Measurements from ENCODE around the gene RPAP2. TPM values are rescaled to one million over a fixed set of nuclear protein-coding genes. Genes with fewer than 3 reads are reported as not detected.
"Not testable (repeated sequence)": the region's sequence is repeated elsewhere in the genome, so short reads cannot be mapped to it uniquely, and the experiment has no call there.

Gene RPAP2
- total RNA-seq, 4 donors from 2014 or later = 5.8 to 13.0 (median 10.3) TPM

DNA sequence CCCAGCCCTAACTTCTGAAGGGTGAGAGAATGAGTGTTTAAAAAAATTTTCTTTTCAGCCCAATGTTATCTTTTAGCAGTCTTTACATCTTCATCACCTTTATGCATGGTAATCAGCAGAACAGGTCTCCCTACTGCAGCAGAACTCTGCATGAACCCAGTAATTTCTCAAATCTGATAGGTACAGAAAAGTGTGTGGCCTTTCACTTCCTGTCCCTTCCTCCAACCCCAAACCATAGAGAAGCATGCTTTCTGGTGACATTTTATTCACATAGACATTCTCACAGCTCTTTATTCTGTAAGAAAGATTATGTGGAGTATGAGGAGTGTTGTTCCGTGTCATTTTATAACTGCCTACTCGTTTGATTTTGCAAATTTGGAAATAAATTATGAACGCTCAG is 68.6 kb downstream of the RPAP2 start:
- peaks cover 0 to 12% (median 0%) of the 10 kb centered on the region in 3 donors for H3K36me3 ChIP-seq
- TF ChIP-seq POLR2A (IDR thresholded peaks at IDR 0.05) = no peak
- TF ChIP-seq CTCF (IDR thresholded peaks at IDR 0.05) = no peak
- H3K4me3 ChIP-seq = no peak overlapping the region
- H3K9me3 ChIP-seq = no peaks in the 10 kb centered on the region
- no peak overlapping the region for H3K27ac ChIP-seq
- no peaks in the 10 kb centered on the region for H3K27me3 ChIP-seq
- no peak for DNase-seq
- no peaks in the 10 kb centered on the region for H3K4me1 ChIP-seq

GRCh38 chr1:92372164-92372563 is 73.3 kb downstream of the RPAP2 start:
- no peak overlapping the region for H3K4me3 ChIP-seq
- no peaks in the 10 kb centered on the region for H3K27me3 ChIP-seq
- no peaks in the 10 kb centered on the region for H3K4me1 ChIP-seq
- no peak for DNase-seq
- H3K36me3 ChIP-seq = peaks cover 0 to 12% (median 0%) of the 10 kb centered on the region in 3 donors
- no peak overlapping the region for H3K27ac ChIP-seq
- H3K9me3 ChIP-seq = no peaks in the 10 kb centered on the region
- TF ChIP-seq POLR2A (IDR thresholded peaks at IDR 0.05) (no peak), CTCF (IDR thresholded peaks at IDR 0.05) (no peak)

DNA sequence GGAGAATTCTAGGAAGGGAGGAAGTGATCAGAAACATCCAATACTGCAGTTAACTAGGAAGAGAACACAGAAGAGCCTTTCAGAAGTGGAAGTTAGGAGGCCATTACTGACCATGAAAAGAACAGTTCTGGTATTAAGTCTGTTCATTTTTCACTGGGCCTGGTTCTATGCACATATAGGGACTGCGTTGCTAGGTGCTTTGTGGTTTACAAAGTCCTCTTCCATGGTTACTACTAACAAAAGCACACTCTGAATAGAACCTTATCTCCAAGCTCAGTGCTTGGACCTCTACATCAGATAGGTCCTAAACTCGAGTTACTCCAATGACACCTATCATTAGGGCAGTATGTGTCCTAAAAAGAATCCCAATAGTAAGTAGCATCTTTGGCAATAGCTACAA is 75.4 kb downstream of the RPAP2 start:
- H3K9me3 ChIP-seq = no peaks in the 10 kb centered on the region
- H3K4me3 ChIP-seq = no peak overlapping the region
- H3K27me3 ChIP-seq = no peaks in the 10 kb centered on the region
- H3K4me1 ChIP-seq = no peaks in the 10 kb centered on the region
- TF ChIP-seq CTCF (IDR thresholded peaks at IDR 0.05) (no peak), POLR2A (IDR thresholded peaks at IDR 0.05) (no peak)
- H3K27ac ChIP-seq = no peak overlapping the region
- DNase-seq = no peak
- H3K36me3 ChIP-seq = peaks cover 0 to 12% (median 0%) of the 10 kb centered on the region in 3 donors

- no peaks in the 10 kb centered on the region for H3K4me1 ChIP-seq
- H3K36me3 ChIP-seq = peaks cover 0 to 7% (median 0%) of the 10 kb centered on the region in 3 donors
- H3K27me3 ChIP-seq = no peaks in the 10 kb centered on the region
- no peaks in the 10 kb centered on the region for H3K9me3 ChIP-seq
- DNase-seq = no peak
- no peak overlapping the region for H3K4me3 ChIP-seq
- H3K27ac ChIP-seq = no peak overlapping the region
- TF ChIP-seq CTCF (IDR thresholded peaks at IDR 0.05) (no peak), POLR2A (IDR thresholded peaks at IDR 0.05) (no peak)
Observed at GRCh38 chr1:92376345-92376744, 77.5 kb downstream of the RPAP2 start.

DNA sequence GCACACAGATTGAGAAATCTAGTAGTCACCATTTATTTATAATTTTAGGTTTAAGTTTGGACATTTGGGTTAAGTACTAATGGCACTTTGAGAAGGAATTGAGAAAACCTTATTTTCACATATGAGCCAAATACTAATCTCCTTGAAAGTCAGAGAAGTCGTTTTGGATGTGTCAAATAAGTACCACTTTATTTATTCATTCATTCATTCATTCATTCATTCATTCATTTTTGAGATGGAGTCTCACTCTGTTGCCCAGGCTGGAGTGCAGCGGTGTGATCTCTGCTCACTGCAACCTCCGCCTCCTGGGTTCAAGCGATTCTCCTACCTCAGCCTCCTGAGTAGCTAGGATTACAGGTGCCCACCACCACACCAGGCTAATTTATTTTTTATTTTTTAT is 79.1 kb downstream of the RPAP2 start:
- not testable (repeated sequence) for H3K27ac ChIP-seq, H3K36me3 ChIP-seq, H3K9me3 ChIP-seq, H3K27me3 ChIP-seq, H3K4me1 ChIP-seq, DNase-seq, H3K4me3 ChIP-seq

DNA sequence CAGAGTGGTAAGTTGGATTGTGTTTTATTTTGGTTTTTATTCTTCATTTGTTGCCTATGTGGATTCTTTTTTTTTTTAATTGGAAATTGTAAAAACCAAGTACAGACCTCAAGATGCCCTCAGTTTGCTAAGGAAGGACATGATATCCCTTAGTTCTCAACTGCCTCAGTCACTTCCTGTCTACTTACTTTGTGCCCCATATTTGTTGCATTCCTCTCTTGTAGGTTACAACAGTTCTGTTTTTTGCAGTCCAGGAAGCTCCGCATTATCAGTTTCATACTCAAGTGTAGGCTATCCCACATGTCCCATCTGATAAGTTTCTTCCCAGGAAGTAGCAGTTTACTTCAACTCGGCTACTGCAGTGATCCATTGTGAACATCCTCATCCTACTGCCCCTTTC is 82.0 kb downstream of the RPAP2 start:
- H3K4me3 ChIP-seq = no peak overlapping the region
- H3K27ac ChIP-seq = no peak overlapping the region

GRCh38 chr1:92393966-92394365 is 95.1 kb downstream of the RPAP2 start:
- not testable (repeated sequence) for H3K36me3 ChIP-seq, DNase-seq, H3K27me3 ChIP-seq, H3K4me3 ChIP-seq, H3K27ac ChIP-seq, H3K4me1 ChIP-seq
- peaks cover 0 to 20% (median 2%) of the 10 kb centered on the region in 4 donors for H3K9me3 ChIP-seq

More for the DNA sequence above, 82.0 kb downstream of the RPAP2 start:
- H3K27me3 ChIP-seq = no peaks in the 10 kb centered on the region
- H3K9me3 ChIP-seq = no peaks in the 10 kb centered on the region
- DNase-seq = no peak
- no peaks in the 10 kb centered on the region for H3K4me1 ChIP-seq
- TF ChIP-seq CTCF (IDR thresholded peaks at IDR 0.05) = no peak
- no peak for TF ChIP-seq POLR2A (IDR thresholded peaks at IDR 0.05)
- H3K36me3 ChIP-seq = peaks cover 0 to 24% (median 0%) of the 10 kb centered on the region in 3 donors

Measured in Peyer's patch (tissue), 4 donors.